Spleen (tissue), 7 donors: ENCODE results near the gene C14orf132.

Experiments
- POLR2A ChIP-seq, 3 donors: fragments of 450-650 bp; IDR thresholded peaks; one replicate each; pipeline ENCODE4 v1.5.1; 2017; ENCODE audit warnings: antibody characterized with exemption in 3 of 3, mild to moderate bottlenecking in 1 of 3
- POLR2AphosphoS5 ChIP-seq, 3 donors: sonication (generic); formaldehyde crosslinking; IDR thresholded peaks; one replicate each; pipeline ENCODE4 v1.5.1; 2017; ENCODE audit warnings: antibody characterized with exemption in 3 of 3
- TF ChIP-seq, protein P1 (sequence below), 11 experiments: fragments of 200-600 bp in 7 of 11; fragments of 450-650 bp in 4 of 11; sonication (generic) in 4 of 11; IDR thresholded peaks in 8 of 11; conservative IDR thresholded peaks in 3 of 11; 1 replicate in 7 of 11; 2 replicates in 4 of 11; pipeline versions ENCODE4 v1.4.0 to v1.8.0; 2016 to 2021; ENCODE audit warnings: antibody characterized with exemption in 11 of 11, inconsistent platforms in 4 of 11, mild to moderate bottlenecking in 1 of 11
- donor health status: DM: no; HTN: no; CAD: no; lungs with moderate emphysema.
- donor health status: DM: no; HTN: no; CAD: no.
- donor health status: DM: no; HTN: no; CAD: no.

GRCh38 chr14:96069421-96069820, 30.3 kb downstream of the C14orf132 start:
- TF ChIP-seq, protein P1, sequence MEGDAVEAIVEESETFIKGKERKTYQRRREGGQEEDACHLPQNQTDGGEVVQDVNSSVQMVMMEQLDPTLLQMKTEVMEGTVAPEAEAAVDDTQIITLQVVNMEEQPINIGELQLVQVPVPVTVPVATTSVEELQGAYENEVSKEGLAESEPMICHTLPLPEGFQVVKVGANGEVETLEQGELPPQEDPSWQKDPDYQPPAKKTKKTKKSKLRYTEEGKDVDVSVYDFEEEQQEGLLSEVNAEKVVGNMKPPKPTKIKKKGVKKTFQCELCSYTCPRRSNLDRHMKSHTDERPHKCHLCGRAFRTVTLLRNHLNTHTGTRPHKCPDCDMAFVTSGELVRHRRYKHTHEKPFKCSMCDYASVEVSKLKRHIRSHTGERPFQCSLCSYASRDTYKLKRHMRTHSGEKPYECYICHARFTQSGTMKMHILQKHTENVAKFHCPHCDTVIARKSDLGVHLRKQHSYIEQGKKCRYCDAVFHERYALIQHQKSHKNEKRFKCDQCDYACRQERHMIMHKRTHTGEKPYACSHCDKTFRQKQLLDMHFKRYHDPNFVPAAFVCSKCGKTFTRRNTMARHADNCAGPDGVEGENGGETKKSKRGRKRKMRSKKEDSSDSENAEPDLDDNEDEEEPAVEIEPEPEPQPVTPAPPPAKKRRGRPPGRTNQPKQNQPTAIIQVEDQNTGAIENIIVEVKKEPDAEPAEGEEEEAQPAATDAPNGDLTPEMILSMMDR (IDR thresholded peaks at IDR 0.05 in 8 of 11, conservative IDR thresholded peaks at IDR 0.05 in 3 of 11): no peak
- TF ChIP-seq POLR2A (IDR thresholded peaks at IDR 0.05): no peak
- TF ChIP-seq POLR2AphosphoS5 (IDR thresholded peaks at IDR 0.05): no peak
